CD4-positive, alpha-beta memory T cell (primary cell): Measurements from ENCODE around the gene AGBL3. TPM values are rescaled to one million over a fixed set of nuclear protein-coding genes. Genes with fewer than 3 reads are reported as not detected.
A peak's percentile ranks its signal among the peaks of the same experiment; 100 is the strongest.
"Not testable (repeated sequence)": the region's sequence is repeated elsewhere in the genome, so short reads cannot be mapped to it uniquely, and the experiment has no call there.

Source experiments
- CTCF ChIA-PET: fragments of 350-600 bp; sonication (Branson Sonifier 250); formaldehyde crosslinking; loops from one replicate; lab custom pipeline; 2021; ENCODE audit warnings: inconsistent platforms; ENCODE audit not compliant: partially characterized antibody; lab: Charles Lee
- POLR2A ChIA-PET: fragments of 350-600 bp; sonication (Branson Sonifier 250); formaldehyde crosslinking; loops from one replicate; lab custom pipeline; 2021; ENCODE audit not compliant: partially characterized antibody; lab: Charles Lee
- DNase-seq, 5 donors: peaks; one replicate each; pipeline versions ENCODE4 v3.0.0 to v3.0.0-alpha.2; 2020 to 2022; ENCODE audit warnings: mixed read lengths in 1 of 5
- H3K27ac ChIP-seq: one replicate; pipeline ENCODE4 v1.7.0; 2013; ENCODE audit warnings: low read depth, low read length
- H3K27me3 ChIP-seq: 2 replicates; pipeline ENCODE4 v1.7.0; 2013; ENCODE audit warnings: mild to moderate bottlenecking, low read length, moderate library complexity; ENCODE audit not compliant: insufficient read depth
- H3K36me3 ChIP-seq: 2 replicates; pipeline ENCODE4 v1.7.0; 2013; ENCODE audit warnings: mild to moderate bottlenecking, low read length, moderate library complexity; ENCODE audit not compliant: insufficient read depth
- H3K4me1 ChIP-seq: 2 replicates; pipeline ENCODE4 v1.7.0; 2013; ENCODE audit warnings: mild to moderate bottlenecking, low read length, moderate library complexity; ENCODE audit not compliant: insufficient read depth
- H3K4me3 ChIP-seq, 2 donors: one replicate each; pipeline ENCODE4 v1.7.0; 2013; ENCODE audit warnings: low read length in 2 of 2, mild to moderate bottlenecking in 1 of 2
- H3K9me3 ChIP-seq, 2 donors: one replicate each; pipeline ENCODE4 v1.7.0; 2013; ENCODE audit warnings: low read length in 2 of 2, control low read depth in 1 of 2; ENCODE audit not compliant: control insufficient read depth in 1 of 2
- H3K27ac Mint-ChIP-seq, 7 donors: one replicate each; pipeline ENCODE4 v1.8.0; 2020 to 2021; ENCODE audit warnings: mixed read lengths in 7 of 7, mild to moderate bottlenecking in 6 of 7, inconsistent platforms in 3 of 7, moderate library complexity in 3 of 7
- H3K27me3 Mint-ChIP-seq, 2 donors: one replicate each; pipeline ENCODE4 v1.8.0; 2020 to 2021; ENCODE audit warnings: mixed read lengths in 2 of 2
- H3K36me3 Mint-ChIP-seq, 2 donors: one replicate each; pipeline ENCODE4 v1.8.0; 2020 to 2021; ENCODE audit warnings: mixed read lengths in 2 of 2, inconsistent platforms in 1 of 2, mild to moderate bottlenecking in 1 of 2
- H3K4me1 Mint-ChIP-seq, 4 donors: one replicate each; pipeline ENCODE4 v1.8.0; 2020 to 2021; ENCODE audit warnings: mixed read lengths in 4 of 4, mild to moderate bottlenecking in 1 of 4
- H3K4me3 Mint-ChIP-seq, 8 donors: one replicate each; pipeline ENCODE4 v1.8.0; 2020 to 2021; ENCODE audit warnings: mixed read lengths in 8 of 8, mild to moderate bottlenecking in 7 of 8, moderate library complexity in 6 of 8, inconsistent platforms in 3 of 8
- H3K9me3 Mint-ChIP-seq, 8 donors: one replicate each; pipeline ENCODE4 v1.8.0; 2020 to 2021; ENCODE audit warnings: mixed read lengths in 8 of 8, mild to moderate bottlenecking in 5 of 8, inconsistent platforms in 3 of 8, moderate library complexity in 1 of 8
- intact Hi-C: fragments of 100-400 bp; cut with micrococcal nuclease; formaldehyde crosslinking; loops from one replicate; pipeline ENCODE4 v1.15.1; 2023
- polyA plus RNA-seq, 2 donors: library from polyadenylated mRNA; unstranded; fragments of 300-500 nt; fragmentation: Illumina TruSeq; gene quantifications; one replicate each; pipeline ENCODE4 v1.2.3, GENCODE V29; 2021
- total RNA-seq, 2 experiments: library from RNA; stranded (reverse); gene quantifications; one replicate each; pipeline ENCODE4 v1.2.3, GENCODE V29; 2021

The AGBL3 gene
- total and polyA plus RNA-seq, 4 experiments from 2014 or later, result 0.42 to 6.2 (median 3.2) TPM

DNA sequence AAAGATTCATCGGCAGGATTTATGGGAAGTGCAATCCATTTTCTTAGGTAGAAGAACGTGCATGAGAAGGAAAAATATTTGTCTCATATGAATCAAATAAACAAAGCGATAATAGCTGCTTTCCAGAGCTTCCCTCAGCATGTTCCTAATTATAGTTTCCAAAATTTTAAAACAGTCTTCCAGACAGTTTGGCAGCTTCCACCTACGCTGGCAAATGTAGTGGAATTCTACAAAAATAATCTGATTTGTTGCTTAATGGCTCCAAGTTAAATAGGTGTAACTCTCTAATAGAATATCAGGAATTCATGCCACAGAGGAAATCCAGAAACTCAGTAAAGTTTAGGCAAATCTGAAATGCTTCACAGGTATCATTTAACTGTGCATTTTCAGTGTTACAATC, 23.3 kb upstream of the AGBL3 start:
- Histone ChIP-seq H3K9me3 (no peaks in the 10 kb centered on the region), H3K4me3 (no peak overlapping the region), H3K27me3 (no peaks in the 10 kb centered on the region), H3K4me1 (no peaks in the 10 kb centered on the region), H3K36me3 (no peaks in the 10 kb centered on the region), H3K27ac (no peak overlapping the region)
- ChIA-PET POLR2A (no interaction called here), CTCF (interaction anchor here (1.0 to 1.5 kb wide), 2 partner anchors 23 kb away, joined by 3 to 5 read pairs; partner anchors contain the start of gene AGBL3)
- DNase-seq, result no peak
- intact Hi-C loops, result no loop called here
- H3K4me3 Mint-ChIP-seq, result no peak overlapping the region
- no peaks in the 10 kb centered on the region for H3K36me3 Mint-ChIP-seq
- H3K27ac Mint-ChIP-seq, result no peak overlapping the region
- peaks cover 10 to 13% of the 10 kb centered on the region in 2 donors for H3K27me3 Mint-ChIP-seq
- peaks cover 0 to 3% (median 2%) of the 10 kb centered on the region in 4 donors for H3K4me1 Mint-ChIP-seq
- peaks cover 0 to 3% (median 0%) of the 10 kb centered on the region in 8 donors for H3K9me3 Mint-ChIP-seq

DNA sequence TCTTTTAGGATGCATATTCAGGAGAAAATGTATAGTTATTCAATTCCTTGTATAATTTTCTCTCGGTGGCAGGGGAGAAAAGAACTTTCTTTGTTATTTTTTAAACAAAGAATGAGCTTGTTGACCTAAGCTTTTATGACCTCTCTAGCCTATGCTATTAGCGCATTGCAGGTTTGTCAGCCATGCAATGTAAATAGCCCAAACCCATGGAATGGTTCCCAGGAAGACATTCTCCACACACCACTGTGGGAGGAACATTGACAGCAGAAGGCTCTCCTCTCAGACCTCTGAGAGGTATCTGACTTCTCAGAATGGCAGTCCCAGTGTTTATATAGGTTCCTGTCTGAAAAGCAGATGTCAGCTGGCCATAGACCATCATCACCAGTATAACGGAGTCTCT, 19.6 kb upstream of the AGBL3 start:
- no peak overlapping the region for H3K27ac ChIP-seq
- H3K4me3 ChIP-seq, result no peak overlapping the region
- Mint-ChIP-seq H3K4me1 (peaks cover 0 to 3% (median 2%) of the 10 kb centered on the region in 4 donors), H3K27ac (no peak overlapping the region), H3K9me3 (peaks cover 0 to 3% (median 0%) of the 10 kb centered on the region in 8 donors), H3K4me3 (no peak overlapping the region), H3K36me3 (no peaks in the 10 kb centered on the region), H3K27me3 (peaks cover 10 to 14% of the 10 kb centered on the region in 2 donors)
- H3K4me1 ChIP-seq, result no peaks in the 10 kb centered on the region
- no peaks in the 10 kb centered on the region for H3K36me3 ChIP-seq
- CTCF ChIA-PET, result interaction anchor here (0.6 to 2.2 kb wide), 2 partner anchors 9 to 20 kb away, joined by 3 to 9 read pairs; partner anchors contain the start of gene AGBL3
- H3K9me3 ChIP-seq, result no peaks in the 10 kb centered on the region
- POLR2A ChIA-PET, result interaction anchor here (1.1 kb wide), 1 partner anchor 203 kb away, joined by 4 read pairs; the partner anchor contains the start of gene CYREN
- no peak for DNase-seq
- intact Hi-C loops, result no loop called here
- H3K27me3 ChIP-seq, result no peaks in the 10 kb centered on the region

DNA sequence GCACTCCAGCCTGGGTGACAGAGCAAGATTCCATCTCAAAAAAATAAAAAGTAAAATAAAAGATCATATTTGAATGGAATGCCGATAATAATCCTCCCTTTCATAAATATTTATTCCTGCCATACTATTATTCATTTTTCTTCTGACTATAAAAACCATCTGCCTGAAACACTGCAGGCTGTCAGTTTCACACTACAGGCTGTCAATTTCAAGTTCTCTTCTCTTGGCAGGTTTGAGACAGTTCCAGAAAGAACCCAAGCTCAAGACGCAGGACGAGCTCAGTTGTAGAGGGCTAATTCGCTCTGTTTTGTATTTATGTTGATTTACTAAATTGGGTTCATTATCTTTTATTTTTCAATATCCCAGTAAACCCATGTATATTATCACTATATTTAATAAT, 18.2 kb upstream of the AGBL3 start:
- Histone ChIP-seq H3K9me3 (no peaks in the 10 kb centered on the region), H3K27me3 (no peaks in the 10 kb centered on the region), H3K4me3 (no peak overlapping the region), H3K27ac (no peak overlapping the region), H3K36me3 (no peaks in the 10 kb centered on the region), H3K4me1 (no peaks in the 10 kb centered on the region)
- H3K27ac Mint-ChIP-seq, result no peak overlapping the region
- H3K27me3 Mint-ChIP-seq, result peaks cover 12 to 14% of the 10 kb centered on the region in 2 donors
- H3K36me3 Mint-ChIP-seq, result no peaks in the 10 kb centered on the region
- intact Hi-C loops, result no loop called here
- ChIA-PET POLR2A (no interaction called here), CTCF (interaction anchor here (0.9 to 2.2 kb wide), 2 partner anchors 18 kb away, joined by 3 to 9 read pairs; partner anchors contain the start of gene AGBL3)
- no peak overlapping the region for H3K4me3 Mint-ChIP-seq
- peaks cover 0 to 3% (median 2%) of the 10 kb centered on the region in 4 donors for H3K4me1 Mint-ChIP-seq
- H3K9me3 Mint-ChIP-seq, result peaks cover 0 to 3% (median 0%) of the 10 kb centered on the region in 8 donors
- no peak for DNase-seq

DNA sequence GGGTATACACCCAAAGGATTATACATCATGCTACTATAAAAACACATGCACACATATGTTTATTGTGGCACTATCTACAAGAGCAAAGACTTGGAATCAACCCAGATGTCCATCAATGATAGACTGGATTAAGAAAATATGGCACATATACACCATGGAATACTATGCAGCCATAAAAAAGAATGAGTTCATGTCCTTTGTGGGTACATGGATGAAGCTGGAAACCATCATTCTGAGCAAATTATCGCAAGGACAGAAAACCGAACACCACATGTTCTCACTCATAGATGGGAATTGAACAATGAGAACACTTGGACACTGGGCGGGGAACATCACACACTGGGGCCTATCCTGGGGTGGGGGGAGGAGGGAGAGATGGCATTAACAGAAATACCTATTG, 4.7 kb upstream of the AGBL3 start:
- H3K4me1 ChIP-seq, H3K36me3 ChIP-seq, H3K9me3 Mint-ChIP-seq, H3K36me3 Mint-ChIP-seq, H3K27ac Mint-ChIP-seq, intact Hi-C loops, H3K4me3 ChIP-seq, H3K9me3 ChIP-seq, H3K27ac ChIP-seq, DNase-seq, H3K27me3 ChIP-seq, POLR2A ChIA-PET, H3K27me3 Mint-ChIP-seq: not testable (repeated sequence)
- Mint-ChIP-seq H3K4me1 (peaks cover 7 to 14% (median 10%) of the 10 kb centered on the region in 4 donors), H3K4me3 (peak overlapping the region in 1 of 8 donors; percentile 41)
- CTCF ChIA-PET, result interaction anchor here (8.6 kb wide), 1 partner anchor 184 kb away, joined by 162 read pairs; the partner anchor contains the start of gene CYREN

DNA sequence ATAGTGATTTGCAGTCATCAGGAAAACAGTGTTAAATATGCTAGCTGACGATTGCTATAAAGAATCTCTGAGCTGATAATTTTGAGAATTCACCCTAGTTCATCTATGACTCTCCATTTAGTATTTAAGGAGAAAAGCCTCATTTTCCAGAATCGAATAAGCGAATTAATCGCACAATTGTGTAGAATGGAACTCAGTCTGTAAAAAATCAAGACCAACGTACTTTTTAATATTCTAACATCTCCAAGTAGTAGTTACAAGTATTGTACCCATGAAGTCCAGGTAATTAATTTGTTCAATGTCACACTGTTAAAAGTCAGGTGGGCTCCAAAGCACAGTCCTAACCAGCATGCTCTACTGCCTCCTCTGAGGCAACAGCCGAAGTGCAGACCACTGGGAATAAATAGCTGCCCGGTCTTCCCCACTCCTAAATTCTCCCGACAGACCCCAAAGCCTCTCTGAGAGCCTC, 380 bp upstream of the AGBL3 start:
- Mint-ChIP-seq H3K36me3 (peaks cover 6 to 12% of the 10 kb centered on the region in 2 donors), H3K4me1 (peaks cover 22 to 34% (median 28%) of the 10 kb centered on the region in 4 donors), H3K4me3 (peak overlapping the region; percentile 96 to 99 (median 98)), H3K27me3 (no peaks in the 10 kb centered on the region), H3K27ac (peak overlapping the region; percentile 98 to 100 (median 98)), H3K9me3 (no peaks in the 10 kb centered on the region)
- POLR2A ChIA-PET, result interaction anchor here (0.8 to 5.2 kb wide), 8 partner anchors 10 to 347 kb away, joined by 3 to 77 read pairs (median 5); partner anchors contain the start of genes CYREN, TMEM140 and WDR91
- intact Hi-C loops, result loop anchor here (1.0 kb wide), 7 partner anchors 162 to 991 kb away; partner anchors contain the start of genes BPGM, CNOT4, CYREN and MTPN
- Histone ChIP-seq H3K4me3 (peak overlapping the region; percentile 60 to 86), H3K9me3 (no peaks in the 10 kb centered on the region), H3K36me3 (no peaks in the 10 kb centered on the region), H3K4me1 (peaks cover 20% of the 10 kb centered on the region), H3K27ac (peak overlapping the region; percentile 80), H3K27me3 (no peaks in the 10 kb centered on the region)
- no peak for DNase-seq
- CTCF ChIA-PET, result interaction anchor here (0.6 to 8.6 kb wide), 39 partner anchors 11 to 669 kb away, joined by 3 to 162 read pairs (median 5); partner anchors contain the start of genes BPGM, CYREN, SLC35B4 and TMEM140

DNA sequence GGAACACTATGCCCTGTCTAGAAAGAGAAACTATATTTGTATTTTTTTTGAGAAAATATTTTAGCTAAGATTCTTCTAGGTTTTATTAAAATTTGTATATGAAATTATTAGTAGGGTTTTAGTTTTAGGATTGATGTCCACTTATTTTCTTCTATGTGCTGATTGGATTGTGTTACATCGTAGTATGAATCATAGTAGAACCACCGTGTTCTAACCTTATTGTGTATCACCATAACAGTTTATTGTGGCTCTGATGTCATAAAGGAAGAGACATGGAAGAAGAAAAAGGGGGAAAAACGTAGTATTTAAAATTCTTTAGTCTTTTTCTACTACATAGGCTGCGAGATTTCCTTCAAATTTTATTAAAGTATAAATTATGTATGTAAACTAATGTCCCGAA, 1.9 kb downstream of the AGBL3 start:
- no peak overlapping the region for H3K27ac ChIP-seq
- Mint-ChIP-seq H3K4me3 (no peak overlapping the region), H3K27ac (no peak overlapping the region)

More for the DNA sequence above, 1.9 kb downstream of the AGBL3 start:
- Mint-ChIP-seq H3K9me3 (no peaks in the 10 kb centered on the region), H3K27me3 (no peaks in the 10 kb centered on the region), H3K4me1 (peaks cover 31 to 48% (median 41%) of the 10 kb centered on the region in 4 donors), H3K36me3 (peaks cover 6 to 14% of the 10 kb centered on the region in 2 donors)
- no peaks in the 10 kb centered on the region for H3K27me3 ChIP-seq
- no peaks in the 10 kb centered on the region for H3K9me3 ChIP-seq
- no peaks in the 10 kb centered on the region for H3K36me3 ChIP-seq
- ChIA-PET POLR2A (interaction anchor here (1.4 to 5.2 kb wide), 4 partner anchors 123 to 182 kb away, joined by 4 to 77 read pairs (median 36); partner anchors contain the start of genes CYREN and TMEM140), CTCF (interaction anchor here (2.1 to 8.6 kb wide), 10 partner anchors 9 to 222 kb away, joined by 4 to 162 read pairs (median 16); partner anchors contain the start of genes CYREN, TMEM140 and WDR91)
- peaks cover 20% of the 10 kb centered on the region for H3K4me1 ChIP-seq
- no peak overlapping the region for H3K4me3 ChIP-seq
- no peak for DNase-seq
- intact Hi-C loops, result no loop called here
